ENCODE measurements around the gene TPP2.

The TPP2 gene

GRCh38 chr13:102593466-102593865 is 3.3 kb upstream of the TPP2 start:
- no peak for DNase-seq (ENCODE audit: extremely low read depth in 1 of 2, low read depth in 1 of 2)

DNA sequence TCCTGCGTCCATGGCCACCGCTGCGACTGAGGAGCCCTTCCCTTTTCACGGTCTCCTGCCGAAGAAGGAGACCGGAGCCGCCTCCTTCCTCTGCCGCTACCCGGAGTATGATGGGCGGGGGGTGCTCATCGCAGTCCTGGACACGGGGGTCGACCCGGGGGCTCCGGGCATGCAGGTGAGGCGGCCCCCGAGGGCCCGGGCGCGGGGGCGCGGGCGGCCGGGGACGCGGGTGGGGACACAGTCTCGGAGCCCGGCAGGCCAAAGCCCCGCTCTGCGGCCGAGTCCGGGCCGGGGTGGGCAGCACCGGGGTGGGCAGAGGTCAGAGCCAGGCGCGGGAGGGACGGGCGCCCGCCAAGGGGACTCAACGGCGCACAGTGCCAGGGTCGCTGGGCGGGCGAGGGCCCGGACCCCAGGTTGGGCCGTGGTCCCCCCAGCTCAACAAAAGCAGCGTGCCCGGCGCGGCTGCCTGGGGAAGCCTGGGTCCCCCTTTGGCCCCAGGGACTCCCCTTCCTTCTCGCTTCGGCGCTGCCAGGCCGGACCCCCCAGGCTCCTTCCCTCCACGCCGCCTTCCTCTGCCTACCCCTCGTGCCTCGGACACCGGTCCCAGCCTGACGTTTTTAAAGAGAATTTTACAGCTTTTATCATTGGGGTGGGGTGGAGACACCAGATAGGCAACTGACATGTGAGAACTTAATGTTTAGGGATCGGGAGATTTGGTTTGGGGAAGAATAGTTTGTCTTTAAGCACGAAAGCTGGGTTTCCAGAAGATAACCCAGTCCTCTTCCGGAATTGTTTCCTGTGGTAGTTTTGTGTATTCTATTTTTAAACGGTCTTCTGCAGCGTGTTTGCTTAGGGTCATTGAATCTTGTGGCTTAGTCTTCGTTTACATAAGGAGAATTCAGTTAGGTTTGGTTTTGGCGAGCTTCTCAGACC is 509 bp downstream of the TPP2 start:
- DNase-seq (ENCODE audit: extremely low read depth in 1 of 2, low read depth in 1 of 2), result no peak

- no peak for DNase-seq (ENCODE audit: extremely low read depth in 1 of 2, low read depth in 1 of 2)
Measured at GRCh38 chr13:102598061-102598460, 1.3 kb downstream of the TPP2 start.

- DNase-seq (ENCODE audit: extremely low read depth in 1 of 2, low read depth in 1 of 2), result no peak
Measured at GRCh38 chr13:102599426-102600012, 2.7 kb downstream of the TPP2 start.

DNA sequence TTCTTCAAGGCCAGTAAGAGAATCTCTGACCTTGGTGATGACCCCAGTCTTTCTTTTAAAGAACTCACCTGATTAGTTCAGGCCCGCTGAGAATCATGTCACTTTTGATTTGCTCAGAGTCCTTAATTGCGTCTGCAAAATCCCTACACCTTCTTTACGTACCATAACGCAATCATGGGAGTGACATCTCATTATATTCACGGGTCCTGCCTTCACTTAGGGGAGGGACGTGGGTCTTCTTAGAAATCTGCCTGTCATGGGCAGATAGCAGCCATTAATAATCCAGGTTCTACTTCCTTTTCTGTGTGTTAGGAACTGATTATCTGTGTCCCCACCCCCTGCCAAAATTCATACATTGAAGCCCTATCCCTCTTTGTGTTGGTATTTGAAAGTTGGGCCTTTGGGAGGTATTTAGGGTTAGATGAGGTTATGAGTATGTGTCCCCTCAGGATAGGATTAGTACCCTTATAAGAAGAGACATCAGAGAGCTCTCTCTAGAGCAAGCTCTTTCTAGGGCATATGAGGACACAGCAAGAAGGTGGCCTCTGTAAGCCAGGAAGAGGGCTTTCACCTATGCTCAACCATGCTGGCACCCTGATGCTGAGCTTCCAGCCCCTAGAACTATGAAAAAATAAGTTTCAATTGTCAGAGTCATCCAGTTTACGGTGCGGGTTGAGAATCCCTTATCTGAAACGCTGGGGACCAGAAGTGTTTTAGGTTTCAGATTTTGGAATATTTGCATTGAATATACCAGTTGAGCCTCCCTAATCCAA is 9.9 kb downstream of the TPP2 start:
- DNase-seq (ENCODE audit: extremely low read depth in 1 of 2, low read depth in 1 of 2), result no peak

DNA sequence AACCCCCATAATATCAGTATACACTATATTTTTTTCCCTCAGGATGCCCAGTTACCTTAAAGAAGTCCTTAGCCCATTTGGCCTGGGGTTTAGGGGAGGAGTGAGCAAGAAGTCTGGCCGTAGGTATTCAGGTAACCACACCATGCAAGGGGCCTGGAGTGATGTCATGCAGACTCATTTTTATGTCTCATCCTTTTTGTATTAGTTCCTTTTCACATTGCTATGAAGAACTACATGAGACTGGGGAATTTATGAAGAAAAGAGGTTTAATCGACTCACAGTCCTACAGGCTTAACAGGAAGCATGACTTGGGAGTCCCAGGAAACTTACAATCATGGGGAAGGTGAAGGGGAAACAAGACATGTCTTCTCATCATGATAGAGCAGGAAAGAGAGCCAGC is 12.2 kb downstream of the TPP2 start:
- no peak for DNase-seq (ENCODE audit: extremely low read depth in 1 of 2, low read depth in 1 of 2)

DNA sequence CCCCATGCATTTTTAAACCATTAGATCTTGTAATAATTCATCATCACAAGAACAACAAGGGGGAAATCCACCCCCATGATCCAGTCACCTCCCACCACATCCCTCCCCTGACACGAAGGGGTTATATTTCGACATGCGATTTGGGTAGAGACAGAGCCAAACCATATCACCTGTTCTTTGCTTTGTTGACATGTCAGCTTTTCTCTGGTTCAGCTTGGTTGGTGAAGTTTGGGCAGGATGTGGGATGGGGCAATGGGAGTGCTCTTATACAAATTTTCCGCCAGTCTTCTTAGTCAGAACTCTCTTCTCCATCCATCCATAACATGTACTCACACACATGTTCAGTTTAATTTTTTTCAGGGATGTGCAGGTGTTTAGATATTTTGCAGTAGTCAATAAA is 12.9 kb downstream of the TPP2 start:
- DNase-seq (ENCODE audit: extremely low read depth in 1 of 2, low read depth in 1 of 2), result no peak

DNA sequence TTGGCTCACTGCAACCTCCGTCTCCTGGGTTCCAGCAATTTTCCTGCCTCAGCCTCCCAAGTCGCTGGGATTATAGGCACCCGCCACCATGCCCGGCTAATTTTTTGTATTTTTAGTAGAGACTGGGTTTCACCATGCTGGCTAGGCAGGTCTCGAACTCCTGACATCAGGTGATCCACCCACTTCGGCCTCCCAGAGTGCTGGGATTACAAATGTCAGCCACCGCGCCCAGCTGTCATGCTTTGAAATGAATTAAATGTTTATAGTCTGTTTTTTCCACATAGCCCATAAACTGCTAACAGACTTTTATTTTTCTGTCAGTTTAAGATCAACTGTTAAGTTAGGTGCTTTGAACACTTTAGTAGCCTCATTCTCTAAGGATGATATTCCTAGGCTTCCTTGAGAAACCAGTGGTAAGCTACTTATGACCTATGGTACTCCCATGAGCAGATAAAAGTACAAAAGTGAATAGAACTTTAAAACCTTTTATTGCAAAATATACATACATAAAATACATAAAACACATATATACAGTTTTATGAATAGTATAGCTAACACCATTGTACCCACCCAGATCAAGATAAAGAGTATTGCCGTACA is 13.6 kb downstream of the TPP2 start:
- DNase-seq (ENCODE audit: extremely low read depth in 1 of 2, low read depth in 1 of 2), result no peak

DNA sequence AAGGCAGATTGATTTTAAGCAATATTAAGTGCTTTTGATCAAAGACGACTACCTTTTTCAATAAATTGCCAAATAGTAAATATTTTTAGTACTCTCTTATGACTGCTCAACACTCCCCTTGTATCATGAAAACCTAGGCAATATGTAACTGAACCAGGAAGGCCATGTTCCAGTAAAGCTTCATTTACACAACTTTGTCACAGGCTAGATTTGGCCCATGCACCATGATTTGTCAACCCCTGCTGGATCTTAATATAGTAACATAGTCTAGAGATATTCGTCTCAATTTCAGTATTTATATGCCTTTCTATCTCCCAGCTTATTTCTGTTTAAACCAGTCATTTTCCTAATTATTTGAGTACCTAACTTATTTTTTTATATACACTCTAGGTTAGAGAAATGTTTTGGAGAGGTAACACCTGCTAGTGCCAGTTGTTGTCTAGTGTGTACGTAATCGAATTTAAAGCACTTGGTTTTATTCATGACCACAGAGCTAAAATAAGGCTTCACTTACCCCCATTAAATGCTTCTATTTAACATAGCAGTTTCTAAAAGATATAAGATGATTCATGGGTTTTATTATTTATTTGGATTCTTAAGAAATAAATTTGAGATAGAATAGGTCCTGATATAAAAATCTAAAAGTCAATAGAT is 21.0 kb downstream of the TPP2 start:
- DNase-seq (ENCODE audit: extremely low read depth in 1 of 2, low read depth in 1 of 2), result no peak

GRCh38 chr13:102620516-102620915 is 23.7 kb downstream of the TPP2 start:
- DNase-seq (ENCODE audit: extremely low read depth in 1 of 2, low read depth in 1 of 2), result no peak

GRCh38 chr13:102626928-102627327 is 30.1 kb downstream of the TPP2 start:
- no peak for DNase-seq (ENCODE audit: extremely low read depth in 1 of 2, low read depth in 1 of 2)

DNA sequence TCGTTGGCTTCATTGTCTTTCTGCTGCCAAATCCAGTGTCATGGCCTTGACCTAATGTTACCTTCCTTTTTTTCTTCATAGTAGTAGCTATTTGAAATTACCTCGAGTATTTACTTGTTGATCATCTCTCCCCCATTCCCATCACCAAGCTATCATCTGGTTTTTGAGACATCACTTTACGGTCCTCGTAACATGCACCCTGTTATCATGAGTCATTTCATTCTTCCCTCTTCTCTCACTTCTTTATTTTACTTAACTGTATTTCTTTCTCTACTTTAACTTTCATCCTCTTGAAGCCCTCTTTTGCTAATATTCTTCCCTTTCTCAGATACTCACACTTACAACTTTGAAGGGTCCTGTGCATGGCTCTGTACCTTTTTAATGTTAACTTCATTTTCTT is 31.8 kb downstream of the TPP2 start:
- no peak for DNase-seq (ENCODE audit: extremely low read depth in 1 of 2, low read depth in 1 of 2)

- no peak for DNase-seq (ENCODE audit: extremely low read depth in 1 of 2, low read depth in 1 of 2)
Measured at GRCh38 chr13:102631198-102631597, 34.4 kb downstream of the TPP2 start.

GRCh38 chr13:102638741-102639140 is 42.0 kb downstream of the TPP2 start:
- no peak for DNase-seq (ENCODE audit: extremely low read depth in 1 of 2, low read depth in 1 of 2)

- DNase-seq (ENCODE audit: extremely low read depth in 1 of 2, low read depth in 1 of 2), result no peak
Measured at GRCh38 chr13:102642029-102642428, 45.2 kb downstream of the TPP2 start.

GRCh38 chr13:102642475-102642874 is 45.7 kb downstream of the TPP2 start:
- DNase-seq (ENCODE audit: extremely low read depth in 1 of 2, low read depth in 1 of 2), result no peak

DNA sequence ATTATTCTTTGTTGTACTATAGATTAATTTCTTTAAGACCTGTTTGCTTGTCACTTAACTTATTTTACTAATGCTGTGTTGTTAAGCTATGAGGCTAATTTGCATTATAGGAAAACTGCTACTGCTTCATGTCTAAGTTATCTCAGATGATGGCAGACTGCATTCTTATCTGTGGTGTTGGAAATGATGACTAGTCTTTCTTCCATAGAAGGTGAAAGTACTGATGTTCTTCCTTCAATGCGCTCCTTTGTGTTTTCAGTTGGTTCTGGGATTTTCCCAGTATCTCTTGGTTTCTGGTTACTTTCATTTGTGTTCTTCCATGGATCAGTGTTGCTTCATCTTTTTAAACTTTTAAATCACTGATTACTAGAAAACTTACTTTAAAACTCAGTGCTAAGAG is 46.9 kb downstream of the TPP2 start:
- no peak for DNase-seq (ENCODE audit: extremely low read depth in 1 of 2, low read depth in 1 of 2)

GRCh38 chr13:102645701-102646100 is 48.9 kb downstream of the TPP2 start:
- no peak for DNase-seq (ENCODE audit: extremely low read depth in 1 of 2, low read depth in 1 of 2)

- no peak for DNase-seq (ENCODE audit: extremely low read depth in 1 of 2, low read depth in 1 of 2)
Measured at GRCh38 chr13:102648046-102648445, 51.3 kb downstream of the TPP2 start.

DNA sequence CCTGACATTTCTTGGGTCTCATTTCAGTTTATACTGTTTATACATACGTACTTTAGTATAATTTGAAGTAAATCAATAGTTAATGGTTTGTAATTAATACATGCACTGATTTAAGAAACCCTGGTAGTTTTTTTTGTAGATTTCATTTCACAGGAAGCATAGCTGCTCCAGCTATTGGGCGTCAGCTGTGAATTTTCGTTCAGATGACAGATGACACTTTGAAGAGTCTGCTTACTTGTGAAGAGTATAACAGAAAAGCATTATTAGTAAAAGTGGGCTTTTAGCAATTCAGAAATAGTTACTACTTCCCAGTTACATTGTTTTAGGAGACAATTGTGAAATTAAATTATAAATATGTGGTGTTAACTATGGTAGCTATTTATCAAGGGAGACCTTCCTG is 53.7 kb downstream of the TPP2 start:
- no peak for DNase-seq (ENCODE audit: extremely low read depth in 1 of 2, low read depth in 1 of 2)

GRCh38 chr13:102651392-102651791 is 54.6 kb downstream of the TPP2 start:
- DNase-seq (ENCODE audit: extremely low read depth in 1 of 2, low read depth in 1 of 2), result no peak

All from activated CD8-positive, alpha-beta memory T cell treated with anti-CD3 and anti-CD28 coated beads for 1 hour (primary cell).